ENCODE measurements around the gene RPS15.

The RPS15 gene

DNA sequence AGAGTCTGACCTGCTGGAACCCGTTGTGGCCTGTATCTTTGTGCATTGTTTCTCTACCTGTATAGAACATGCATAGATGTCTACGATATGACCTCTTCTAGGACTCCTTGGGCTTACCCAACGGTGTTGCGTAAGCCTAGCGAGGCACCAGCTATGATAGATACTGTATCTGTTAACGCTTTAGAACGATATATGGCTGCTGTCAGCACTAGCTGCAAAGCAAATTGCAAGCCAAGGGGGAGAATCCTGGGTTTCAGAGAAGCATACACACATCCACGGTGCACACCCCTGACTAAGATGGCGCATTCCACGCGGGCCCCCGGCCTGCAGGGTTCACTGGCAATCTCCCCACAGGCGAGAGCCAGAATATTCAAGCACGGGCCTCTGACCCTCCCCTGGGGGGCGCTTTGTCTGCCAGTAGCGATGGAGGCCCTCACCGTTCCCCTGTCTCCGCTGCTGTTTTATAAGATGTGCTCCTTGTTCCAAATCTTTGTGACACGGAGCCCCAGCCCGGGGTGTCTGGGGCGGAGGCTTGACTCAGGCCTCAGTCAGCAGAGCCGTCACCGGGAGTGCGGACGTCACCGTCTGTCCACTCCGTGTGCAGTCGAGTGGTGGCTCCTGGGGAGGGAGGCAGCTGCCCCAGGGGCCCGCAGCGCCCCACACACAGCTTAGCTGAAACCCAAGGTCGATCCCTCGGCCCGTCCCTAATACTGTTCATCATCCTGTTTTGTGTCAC, 12.9 kb upstream of the RPS15 start:
- no peaks in the 10 kb centered on the region for H3K9me3 ChIP-seq (ENCODE audit: control insufficient read depth, insufficient read depth, low read length)
- no peaks in the 10 kb centered on the region for H3K27me3 ChIP-seq (ENCODE audit: control insufficient read depth, insufficient read depth, low read length)
- H3K4me3 ChIP-seq (ENCODE audit: low read depth, low read length) = no peak overlapping the region
- H3K36me3 ChIP-seq (ENCODE audit: control insufficient read depth, insufficient read depth, low read length) = peaks cover 79% of the 10 kb centered on the region
- H3K9ac ChIP-seq (ENCODE audit: low read depth, low read length) = no peak overlapping the region
- no peaks in the 10 kb centered on the region for H3K4me1 ChIP-seq (ENCODE audit: control insufficient read depth, insufficient read depth, low read length)

DNA sequence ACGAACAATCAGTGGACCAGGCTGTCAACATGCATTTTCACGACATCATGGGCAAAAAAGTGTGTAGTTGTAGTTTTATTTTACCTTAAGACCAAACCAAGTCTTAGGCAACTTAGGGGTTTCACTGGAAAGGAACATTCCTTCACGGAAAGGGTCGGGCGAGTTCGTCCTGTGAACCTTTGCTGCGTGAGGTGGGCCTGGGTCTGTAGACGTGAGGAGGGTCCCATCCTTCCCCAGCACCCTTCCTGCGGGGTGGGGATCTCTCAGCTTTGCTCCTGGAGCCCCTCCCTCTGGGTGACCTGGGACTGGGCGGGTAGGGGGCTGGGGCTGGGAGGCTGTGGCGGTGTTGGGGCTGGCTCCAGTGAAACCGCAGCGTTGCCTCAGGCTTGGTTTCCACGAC, 12.3 kb upstream of the RPS15 start:
- Histone ChIP-seq H3K4me1 (ENCODE audit: control insufficient read depth, insufficient read depth, low read length) (no peaks in the 10 kb centered on the region), H3K4me3 (ENCODE audit: low read depth, low read length) (no peak overlapping the region), H3K9ac (ENCODE audit: low read depth, low read length) (peak overlapping the region; percentile 8), H3K36me3 (ENCODE audit: control insufficient read depth, insufficient read depth, low read length) (peaks cover 75% of the 10 kb centered on the region), H3K27me3 (ENCODE audit: control insufficient read depth, insufficient read depth, low read length) (no peaks in the 10 kb centered on the region), H3K9me3 (ENCODE audit: control insufficient read depth, insufficient read depth, low read length) (no peaks in the 10 kb centered on the region)

DNA sequence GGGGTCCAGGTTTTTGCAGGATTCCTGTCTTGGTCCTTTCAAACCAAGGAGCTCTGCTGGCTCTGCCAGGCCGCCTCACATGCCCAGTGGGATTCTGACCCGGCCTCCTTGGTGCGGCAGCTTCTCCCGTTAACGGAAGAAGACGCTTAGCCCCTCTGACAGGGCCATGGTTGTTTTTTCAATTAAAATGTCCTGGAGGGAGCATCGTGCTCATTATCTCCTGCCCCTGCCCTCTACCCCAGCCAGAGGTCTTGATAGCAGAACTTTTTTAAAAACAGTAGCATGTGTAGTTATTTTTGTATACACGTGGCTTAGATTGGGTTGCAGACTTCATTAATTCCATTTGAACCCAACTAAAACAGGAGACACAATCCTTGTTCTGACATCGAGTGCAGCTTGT, 11.5 kb upstream of the RPS15 start:
- Histone ChIP-seq H3K9me3 (ENCODE audit: control insufficient read depth, insufficient read depth, low read length) (no peaks in the 10 kb centered on the region), H3K4me1 (ENCODE audit: control insufficient read depth, insufficient read depth, low read length) (no peaks in the 10 kb centered on the region), H3K27me3 (ENCODE audit: control insufficient read depth, insufficient read depth, low read length) (no peaks in the 10 kb centered on the region), H3K4me3 (ENCODE audit: low read depth, low read length) (no peak overlapping the region), H3K9ac (ENCODE audit: low read depth, low read length) (no peak overlapping the region), H3K36me3 (ENCODE audit: control insufficient read depth, insufficient read depth, low read length) (peaks cover 72% of the 10 kb centered on the region)

DNA sequence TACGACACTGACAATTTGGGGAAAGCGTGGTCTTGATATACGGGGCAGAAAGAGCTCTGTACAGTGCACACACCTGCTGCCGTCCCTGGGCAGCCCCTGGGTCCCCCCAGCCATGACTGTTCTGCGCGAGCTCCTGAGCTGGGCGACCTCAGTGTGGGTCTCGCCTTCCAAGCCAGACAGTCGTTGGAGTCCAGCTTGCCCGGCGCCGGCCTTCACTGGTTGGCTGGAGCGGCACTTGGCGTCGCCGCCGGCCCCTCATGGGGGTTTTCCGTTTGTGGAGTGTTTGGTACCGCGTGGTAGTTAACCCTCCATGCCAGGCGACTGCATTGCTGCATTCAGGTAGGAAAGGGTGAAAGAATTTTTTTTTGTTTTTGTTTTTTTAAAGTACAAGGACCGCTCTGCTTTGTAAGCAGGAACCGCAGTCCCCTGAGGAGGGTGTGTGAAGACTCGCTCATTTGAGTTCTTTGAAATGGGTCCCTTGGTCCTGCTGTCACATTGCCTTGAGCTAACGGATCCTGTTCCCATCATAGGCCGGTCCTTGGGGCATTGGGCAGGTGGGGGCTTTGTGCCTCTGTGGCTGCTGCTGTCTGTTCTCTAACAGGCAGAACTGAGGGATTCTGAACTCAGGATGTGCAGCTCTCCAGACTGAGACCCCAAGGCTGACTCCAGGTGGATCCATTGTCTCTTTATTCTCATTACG, 10.8 kb upstream of the RPS15 start:
- no peaks in the 10 kb centered on the region for H3K9me3 ChIP-seq (ENCODE audit: control insufficient read depth, insufficient read depth, low read length)
- no peaks in the 10 kb centered on the region for H3K4me1 ChIP-seq (ENCODE audit: control insufficient read depth, insufficient read depth, low read length)
- H3K36me3 ChIP-seq (ENCODE audit: control insufficient read depth, insufficient read depth, low read length) = peaks cover 72% of the 10 kb centered on the region
- H3K9ac ChIP-seq (ENCODE audit: low read depth, low read length) = no peak overlapping the region
- no peaks in the 10 kb centered on the region for H3K27me3 ChIP-seq (ENCODE audit: control insufficient read depth, insufficient read depth, low read length)
- no peak overlapping the region for H3K4me3 ChIP-seq (ENCODE audit: low read depth, low read length)

DNA sequence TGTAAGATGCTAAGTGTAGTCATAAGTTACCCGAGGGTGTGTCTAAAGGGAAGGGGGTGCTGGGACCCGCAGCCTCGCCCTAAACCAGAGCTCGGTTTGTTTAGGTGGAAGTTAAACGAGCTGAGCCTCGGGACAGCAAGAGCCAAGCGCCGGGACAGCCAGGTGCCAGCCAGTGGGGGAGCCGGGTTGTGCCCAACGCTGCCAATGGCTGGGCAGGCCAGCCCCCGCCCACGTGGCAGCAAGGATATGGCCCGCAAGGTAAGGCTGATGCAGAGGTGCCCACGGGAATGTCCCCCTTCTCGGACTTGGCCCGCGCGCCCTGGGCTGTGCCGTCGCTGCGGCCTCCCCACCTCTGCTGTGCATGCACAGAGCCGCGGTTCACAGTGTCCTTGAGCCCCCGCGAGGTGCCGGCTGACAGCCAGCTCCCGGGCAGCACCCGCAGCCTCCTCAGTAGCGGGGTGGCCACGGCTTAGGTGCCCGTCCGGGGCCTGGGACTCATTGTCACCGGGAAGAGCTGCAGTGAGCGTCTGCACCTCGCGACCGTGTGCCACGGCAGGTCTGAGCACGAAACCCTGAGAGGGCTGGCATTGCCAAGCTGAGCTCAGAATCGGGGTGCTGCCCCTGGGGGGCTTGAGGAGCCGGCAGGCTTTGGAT, 9.3 kb upstream of the RPS15 start:
- Histone ChIP-seq H3K4me3 (ENCODE audit: low read depth, low read length) (no peak overlapping the region), H3K9ac (ENCODE audit: low read depth, low read length) (no peak overlapping the region), H3K4me1 (ENCODE audit: control insufficient read depth, insufficient read depth, low read length) (no peaks in the 10 kb centered on the region), H3K27me3 (ENCODE audit: control insufficient read depth, insufficient read depth, low read length) (no peaks in the 10 kb centered on the region), H3K36me3 (ENCODE audit: control insufficient read depth, insufficient read depth, low read length) (peaks cover 75% of the 10 kb centered on the region), H3K9me3 (ENCODE audit: control insufficient read depth, insufficient read depth, low read length) (no peaks in the 10 kb centered on the region)

DNA sequence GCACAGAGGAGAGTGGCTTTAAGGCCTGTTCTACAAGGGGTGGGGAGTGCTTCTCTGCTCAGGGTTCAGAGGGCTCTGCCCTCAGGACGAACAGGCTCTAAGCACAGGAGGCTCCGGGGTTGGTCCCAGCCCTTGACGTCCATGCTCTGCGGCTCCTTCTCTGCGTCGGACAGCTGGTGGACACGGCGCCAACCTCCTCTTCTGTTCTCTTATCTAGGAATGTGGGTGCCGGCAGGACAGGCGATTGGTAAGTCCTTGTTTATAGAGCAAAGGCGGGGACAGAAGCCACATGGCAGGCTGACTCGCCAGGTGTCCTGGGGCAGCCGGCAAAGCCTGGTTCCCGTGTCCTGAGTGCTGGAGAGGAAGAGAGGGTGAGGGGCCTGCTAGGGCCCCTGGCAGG, 8.4 kb upstream of the RPS15 start:
- H3K4me1 ChIP-seq (ENCODE audit: control insufficient read depth, insufficient read depth, low read length) = no peaks in the 10 kb centered on the region

DNA sequence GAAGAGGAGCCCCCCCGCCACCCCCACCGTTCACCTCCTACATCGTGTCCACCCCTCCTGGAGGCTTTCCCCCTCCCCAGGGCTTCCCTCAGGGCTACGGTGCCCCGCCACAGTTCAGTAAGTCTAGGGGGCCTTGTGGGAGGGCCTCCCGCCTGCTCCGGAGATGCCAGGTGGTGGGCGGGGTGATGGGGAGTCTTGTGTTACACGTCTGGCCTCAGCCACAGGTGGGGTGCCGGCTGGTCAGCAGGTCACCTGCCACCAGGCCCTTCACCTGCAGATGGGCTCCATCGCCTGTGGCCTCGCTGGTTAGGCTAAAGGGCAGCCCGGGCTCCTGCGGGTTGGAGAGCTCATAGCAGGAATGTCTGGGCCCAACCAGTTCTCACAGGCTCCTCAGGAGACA, 8.0 kb upstream of the RPS15 start:
- Histone ChIP-seq H3K9me3 (ENCODE audit: control insufficient read depth, insufficient read depth, low read length) (no peaks in the 10 kb centered on the region), H3K9ac (ENCODE audit: low read depth, low read length) (no peak overlapping the region), H3K36me3 (ENCODE audit: control insufficient read depth, insufficient read depth, low read length) (peaks cover 77% of the 10 kb centered on the region), H3K4me3 (ENCODE audit: low read depth, low read length) (no peak overlapping the region), H3K4me1 (ENCODE audit: control insufficient read depth, insufficient read depth, low read length) (no peaks in the 10 kb centered on the region), H3K27me3 (ENCODE audit: control insufficient read depth, insufficient read depth, low read length) (no peaks in the 10 kb centered on the region)

More for the DNA sequence above, 8.4 kb upstream of the RPS15 start:
- H3K36me3 ChIP-seq (ENCODE audit: control insufficient read depth, insufficient read depth, low read length) = peaks cover 79% of the 10 kb centered on the region
- H3K9ac ChIP-seq (ENCODE audit: low read depth, low read length) = no peak overlapping the region
- H3K9me3 ChIP-seq (ENCODE audit: control insufficient read depth, insufficient read depth, low read length) = no peaks in the 10 kb centered on the region
- no peaks in the 10 kb centered on the region for H3K27me3 ChIP-seq (ENCODE audit: control insufficient read depth, insufficient read depth, low read length)
- H3K4me3 ChIP-seq (ENCODE audit: low read depth, low read length) = no peak overlapping the region

DNA sequence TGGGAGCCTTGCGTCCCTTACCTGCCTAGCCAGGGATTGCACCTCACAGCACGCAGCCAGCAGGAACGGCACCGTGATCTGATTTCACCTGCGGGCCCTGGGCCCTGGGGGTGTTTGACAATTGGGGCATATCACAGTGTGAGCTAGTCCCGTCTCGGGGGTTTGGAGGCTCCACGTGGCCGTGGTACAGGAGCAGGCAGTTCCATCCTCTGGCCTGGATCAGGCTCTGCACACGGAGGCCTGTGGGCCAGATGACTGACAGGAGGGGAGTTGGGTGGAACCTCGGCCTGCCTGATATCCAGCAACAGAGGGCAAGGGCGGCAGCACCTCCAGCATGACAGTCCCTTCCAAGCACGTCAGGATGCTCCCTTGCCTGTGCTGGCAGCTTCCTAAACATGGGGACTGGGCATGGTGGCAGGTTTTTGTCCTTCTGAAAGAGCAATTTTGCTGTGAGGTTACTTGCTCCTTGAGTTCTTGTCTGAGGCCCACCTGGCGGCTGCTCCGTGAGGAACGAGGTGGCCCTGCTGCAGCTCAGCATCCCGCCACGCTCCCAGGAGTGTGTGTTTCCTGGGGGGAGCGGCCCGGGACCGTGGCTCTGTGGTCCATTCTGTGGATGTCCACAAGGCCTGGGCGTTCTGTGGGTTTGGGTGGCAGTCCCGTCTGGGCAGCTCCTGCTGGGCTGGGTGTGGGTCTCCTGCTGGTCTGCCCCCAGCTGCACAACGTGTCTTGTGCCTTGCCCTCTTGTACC, 6.3 kb upstream of the RPS15 start:
- Histone ChIP-seq H3K4me3 (ENCODE audit: low read depth, low read length) (no peak overlapping the region), H3K9ac (ENCODE audit: low read depth, low read length) (no peak overlapping the region), H3K27me3 (ENCODE audit: control insufficient read depth, insufficient read depth, low read length) (no peaks in the 10 kb centered on the region), H3K9me3 (ENCODE audit: control insufficient read depth, insufficient read depth, low read length) (no peaks in the 10 kb centered on the region), H3K36me3 (ENCODE audit: control insufficient read depth, insufficient read depth, low read length) (peaks cover 67% of the 10 kb centered on the region), H3K4me1 (ENCODE audit: control insufficient read depth, insufficient read depth, low read length) (no peaks in the 10 kb centered on the region)

DNA sequence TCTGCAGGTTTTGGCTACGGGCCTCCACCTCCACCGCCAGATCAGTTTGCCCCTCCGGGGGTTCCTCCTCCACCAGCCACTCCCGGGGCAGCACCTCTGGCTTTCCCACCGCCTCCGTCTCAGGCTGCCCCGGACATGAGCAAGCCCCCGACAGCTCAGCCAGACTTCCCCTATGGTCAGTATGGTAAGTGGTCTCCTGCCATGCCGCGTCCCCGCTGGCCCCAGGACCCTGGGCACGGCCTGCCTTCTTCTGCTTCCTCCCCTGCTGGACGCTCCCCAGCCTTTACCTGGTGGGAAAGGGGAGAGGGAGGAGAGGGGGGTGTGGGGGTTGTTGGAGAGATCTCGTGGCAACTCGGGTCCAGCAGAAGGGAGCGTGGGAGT, 5.7 kb upstream of the RPS15 start:
- peaks cover 61% of the 10 kb centered on the region for H3K36me3 ChIP-seq (ENCODE audit: control insufficient read depth, insufficient read depth, low read length)
- no peaks in the 10 kb centered on the region for H3K27me3 ChIP-seq (ENCODE audit: control insufficient read depth, insufficient read depth, low read length)
- H3K9me3 ChIP-seq (ENCODE audit: control insufficient read depth, insufficient read depth, low read length) = no peaks in the 10 kb centered on the region
- no peaks in the 10 kb centered on the region for H3K4me1 ChIP-seq (ENCODE audit: control insufficient read depth, insufficient read depth, low read length)
- H3K4me3 ChIP-seq (ENCODE audit: low read depth, low read length) = no peak overlapping the region
- H3K9ac ChIP-seq (ENCODE audit: low read depth, low read length) = no peak overlapping the region

DNA sequence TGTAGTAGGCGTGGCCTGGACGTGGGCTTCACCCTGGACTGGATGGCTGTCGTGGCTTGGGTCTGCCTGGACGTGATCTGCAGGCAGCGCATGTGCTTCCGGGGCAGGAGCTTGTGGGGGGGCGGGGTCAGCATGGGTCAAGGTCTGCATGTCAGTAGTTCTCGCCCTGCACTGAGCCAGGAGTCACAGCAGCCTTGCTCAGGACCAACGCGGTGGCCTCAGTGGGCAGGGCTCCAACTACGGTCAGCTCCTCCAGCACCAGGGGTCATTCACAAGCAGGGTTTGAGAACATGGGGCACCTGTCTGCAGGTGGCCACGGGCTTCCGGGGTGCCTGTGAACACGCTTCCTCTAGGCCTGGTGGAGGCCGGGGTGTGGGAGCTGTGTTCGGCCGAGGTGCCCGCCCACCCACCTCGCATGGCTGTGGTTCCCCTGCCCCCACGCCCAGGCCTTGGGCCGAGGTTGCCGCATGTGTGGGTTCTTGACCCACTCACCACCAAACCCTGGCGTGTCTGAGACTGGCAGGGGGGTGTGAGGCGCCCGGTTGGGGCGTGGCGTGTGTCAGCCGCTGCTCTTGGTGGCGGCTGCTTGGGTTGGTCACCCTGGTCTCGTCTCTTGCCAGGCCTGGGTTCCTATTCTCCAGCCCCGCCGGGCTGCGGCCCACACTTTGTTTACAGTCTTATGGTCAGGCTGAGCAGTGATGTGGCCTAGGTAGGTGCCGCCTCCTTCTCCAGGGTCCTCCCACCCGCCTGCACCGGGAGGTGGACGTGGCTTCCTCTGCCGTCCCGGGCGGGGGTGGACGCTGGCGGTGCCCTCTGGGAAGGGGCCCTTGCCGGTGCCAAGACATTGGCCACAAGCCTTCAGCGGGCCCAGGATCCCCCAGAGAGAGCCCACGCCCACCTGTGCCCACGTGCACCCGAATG, 4.8 kb upstream of the RPS15 start:
- H3K4me3 ChIP-seq (ENCODE audit: low read depth, low read length) = no peak overlapping the region
- H3K4me1 ChIP-seq (ENCODE audit: control insufficient read depth, insufficient read depth, low read length) = no peaks in the 10 kb centered on the region
- no peaks in the 10 kb centered on the region for H3K27me3 ChIP-seq (ENCODE audit: control insufficient read depth, insufficient read depth, low read length)
- peaks cover 57% of the 10 kb centered on the region for H3K36me3 ChIP-seq (ENCODE audit: control insufficient read depth, insufficient read depth, low read length)
- no peak overlapping the region for H3K9ac ChIP-seq (ENCODE audit: low read depth, low read length)
- no peaks in the 10 kb centered on the region for H3K9me3 ChIP-seq (ENCODE audit: control insufficient read depth, insufficient read depth, low read length)

DNA sequence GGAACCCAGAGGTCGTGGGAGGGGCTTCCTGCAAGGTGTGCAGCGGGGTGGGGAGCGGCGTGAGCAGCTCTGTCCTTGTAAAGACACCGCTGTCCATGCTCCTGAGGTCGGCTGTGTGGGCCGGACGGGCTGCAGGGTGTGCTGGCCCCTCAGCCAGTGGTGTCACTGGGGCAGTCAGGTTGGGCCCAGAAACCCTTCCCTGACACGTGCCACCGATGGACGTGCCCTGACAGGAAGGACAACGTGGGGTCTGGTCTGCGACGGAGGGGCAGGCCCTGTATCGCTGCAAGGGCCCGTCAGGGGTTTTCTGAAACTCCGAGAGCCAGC, 4.2 kb upstream of the RPS15 start:
- Histone ChIP-seq H3K9ac (ENCODE audit: low read depth, low read length) (no peak overlapping the region), H3K9me3 (ENCODE audit: control insufficient read depth, insufficient read depth, low read length) (no peaks in the 10 kb centered on the region), H3K36me3 (ENCODE audit: control insufficient read depth, insufficient read depth, low read length) (peaks cover 53% of the 10 kb centered on the region), H3K4me3 (ENCODE audit: low read depth, low read length) (no peak overlapping the region), H3K4me1 (ENCODE audit: control insufficient read depth, insufficient read depth, low read length) (no peaks in the 10 kb centered on the region), H3K27me3 (ENCODE audit: control insufficient read depth, insufficient read depth, low read length) (no peaks in the 10 kb centered on the region)
